ENCODE measurements around the gene CDCA5. TPM values are rescaled to one million over a fixed set of nuclear protein-coding genes. Genes with fewer than 3 reads are reported as not detected.

The CDCA5 gene
- total RNA-seq, 1 experiment from 2014 or later, result 94.8 TPM

GRCh38 chr11:65107078-65107477 lies 23.2 kb upstream of the CDCA5 start:
- TF ChIP-seq, protein P1, sequence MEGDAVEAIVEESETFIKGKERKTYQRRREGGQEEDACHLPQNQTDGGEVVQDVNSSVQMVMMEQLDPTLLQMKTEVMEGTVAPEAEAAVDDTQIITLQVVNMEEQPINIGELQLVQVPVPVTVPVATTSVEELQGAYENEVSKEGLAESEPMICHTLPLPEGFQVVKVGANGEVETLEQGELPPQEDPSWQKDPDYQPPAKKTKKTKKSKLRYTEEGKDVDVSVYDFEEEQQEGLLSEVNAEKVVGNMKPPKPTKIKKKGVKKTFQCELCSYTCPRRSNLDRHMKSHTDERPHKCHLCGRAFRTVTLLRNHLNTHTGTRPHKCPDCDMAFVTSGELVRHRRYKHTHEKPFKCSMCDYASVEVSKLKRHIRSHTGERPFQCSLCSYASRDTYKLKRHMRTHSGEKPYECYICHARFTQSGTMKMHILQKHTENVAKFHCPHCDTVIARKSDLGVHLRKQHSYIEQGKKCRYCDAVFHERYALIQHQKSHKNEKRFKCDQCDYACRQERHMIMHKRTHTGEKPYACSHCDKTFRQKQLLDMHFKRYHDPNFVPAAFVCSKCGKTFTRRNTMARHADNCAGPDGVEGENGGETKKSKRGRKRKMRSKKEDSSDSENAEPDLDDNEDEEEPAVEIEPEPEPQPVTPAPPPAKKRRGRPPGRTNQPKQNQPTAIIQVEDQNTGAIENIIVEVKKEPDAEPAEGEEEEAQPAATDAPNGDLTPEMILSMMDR (conservative IDR thresholded peaks at IDR 0.05), result no peak
- H3K79me2 ChIP-seq (ENCODE audit: insufficient read depth, low read length), result no peaks in the 10 kb centered on the region
- no peak overlapping the region for H3K18ac ChIP-seq (ENCODE audit: insufficient read length, low read depth, low read length)
- no peak overlapping the region for H3K4ac ChIP-seq (ENCODE audit: low read depth, low read length)
- H4K91ac ChIP-seq (ENCODE audit: insufficient read length, low read depth, low read length), result no peak overlapping the region
- H2BK20ac ChIP-seq (ENCODE audit: low read depth, low read length, poor library complexity, severe bottlenecking), result no peak overlapping the region
- Mint-ChIP-seq H3K27ac (no peak overlapping the region), H3K4me3 (no peak overlapping the region), H3K9me3 (no peaks in the 10 kb centered on the region), H3K27me3 (ENCODE audit: low read depth) (no peaks in the 10 kb centered on the region), H3K36me3 (ENCODE audit: insufficient read depth in 1 of 3, low read depth in 3 of 3) (peaks cover 0 to 12% (median 5%) of the 10 kb centered on the region in 3 experiments; a peak in 5 of 7 replicates), H3K4me1 (peaks cover 7 to 11% of the 10 kb centered on the region in 2 experiments)
- no peak overlapping the region for H2BK12ac ChIP-seq (ENCODE audit: insufficient read length, low read depth, low read length)
- no peaks in the 10 kb centered on the region for H3K4me1 ChIP-seq (ENCODE audit: insufficient read depth, low read length)
- no peak overlapping the region for H2BK5ac ChIP-seq (ENCODE audit: insufficient read length, low read length)
- no peaks in the 10 kb centered on the region for H3K9me3 ChIP-seq (ENCODE audit: control insufficient read depth, low read depth, low read length)
- no peak overlapping the region for H2BK120ac ChIP-seq (ENCODE audit: low read depth, low read length, poor library complexity, severe bottlenecking)
- no peak overlapping the region for H3K56ac ChIP-seq (ENCODE audit: insufficient read length, low read depth, low read length)
- no peak overlapping the region for H3K9ac ChIP-seq (ENCODE audit: extremely low read depth, insufficient read length, low read length)
- H3K23ac ChIP-seq (ENCODE audit: insufficient read length, low read depth, low read length), result no peak overlapping the region
- H4K5ac ChIP-seq (ENCODE audit: insufficient read length, low read depth, low read length), result no peak overlapping the region
- H3K4me2 ChIP-seq (ENCODE audit: insufficient read depth, insufficient read length, low read length), result no peak overlapping the region
- no peak overlapping the region for H4K8ac ChIP-seq (replicated peaks; ENCODE audit: insufficient read length, low read depth, low read length)
- no peak overlapping the region for H3T11ph ChIP-seq (ENCODE audit: low read length)
- no CpG with 5 or more reads among the region's 15 CpGs for WGBS (ENCODE audit: extremely low coverage, insufficient read length, low lambda C conversion rate)
- no peak overlapping the region for H2AFZ ChIP-seq (ENCODE audit: low read length)
- no peak overlapping the region for H3K27ac ChIP-seq (ENCODE audit: insufficient read length, low read depth, low read length)
- DNase-seq, result no peak
- H3K27me3 ChIP-seq (ENCODE audit: insufficient read depth, low read length), result no peaks in the 10 kb centered on the region
- no peak overlapping the region for H2BK15ac ChIP-seq (ENCODE audit: low read depth, low read length)
- no peak overlapping the region for H3K14ac ChIP-seq (ENCODE audit: insufficient read depth, low read length)
- no peaks in the 10 kb centered on the region for H3K79me1 ChIP-seq (ENCODE audit: insufficient read depth, low read depth, low read length, poor library complexity, severe bottlenecking)
- no peaks in the 10 kb centered on the region for H4K20me1 ChIP-seq (ENCODE audit: control insufficient read depth, insufficient read depth, insufficient read length)
- H2AK5ac ChIP-seq (ENCODE audit: insufficient read length, low read length), result no peak overlapping the region
- H3K23me2 ChIP-seq (ENCODE audit: insufficient read length, low read depth, low read length, poor library complexity, severe bottlenecking), result peaks cover 4% of the 10 kb centered on the region

All from H9 (cell line).